NCI-H526 treated with DMSO at 0.1 percent for 48 hours (cell line): ENCODE data around the gene HFE.
"Not testable (repeated sequence)": the region's sequence is repeated elsewhere in the genome, so short reads cannot be mapped to it uniquely, and the experiment has no call there.

Source experiments
- DNase-seq: peaks from one replicate; lab custom pipeline; 2025; lab: John Stamatoyannopoulos, UW

Gene HFE

DNA sequence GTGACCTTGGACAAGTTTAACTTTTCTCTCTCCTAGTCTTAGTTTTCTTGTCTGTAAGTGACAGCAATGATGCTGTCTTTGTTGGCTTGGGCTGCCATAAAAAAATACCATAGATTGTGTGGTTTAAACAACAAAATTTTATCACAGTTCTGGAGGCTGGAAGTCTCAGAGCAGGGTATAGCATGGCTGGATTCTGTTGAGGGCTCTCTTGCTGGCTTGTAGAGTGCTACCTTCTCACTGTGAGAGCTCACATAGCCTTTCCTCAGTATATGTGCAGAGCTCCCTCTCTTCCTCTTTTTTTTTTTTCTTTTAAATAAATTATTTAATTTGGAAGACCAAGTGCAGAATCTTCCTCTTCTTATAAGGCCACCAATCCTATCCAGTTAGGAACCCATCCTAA, 26.3 kb downstream of the HFE start:
- DNase-seq: no peak

DNA sequence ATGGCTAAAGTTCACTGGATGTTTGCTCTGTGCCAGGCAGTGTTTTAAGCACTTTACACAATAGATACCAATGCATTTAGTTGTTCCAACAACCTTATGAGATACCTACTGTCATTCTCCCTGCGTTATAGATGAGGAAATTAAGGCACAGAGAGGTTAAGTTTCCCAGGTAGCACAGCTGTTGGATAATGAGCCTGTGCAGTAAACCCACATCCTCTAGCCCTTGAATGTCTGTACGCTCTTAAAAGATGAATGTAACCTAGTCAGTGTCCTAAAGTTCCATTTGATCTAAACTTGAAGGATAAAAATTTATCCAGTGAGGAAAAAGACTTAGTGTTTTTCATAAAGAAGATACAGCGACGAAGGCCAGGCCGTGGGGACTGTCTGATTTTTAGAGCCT, 28.0 kb downstream of the HFE start:
- no peak for DNase-seq

DNA sequence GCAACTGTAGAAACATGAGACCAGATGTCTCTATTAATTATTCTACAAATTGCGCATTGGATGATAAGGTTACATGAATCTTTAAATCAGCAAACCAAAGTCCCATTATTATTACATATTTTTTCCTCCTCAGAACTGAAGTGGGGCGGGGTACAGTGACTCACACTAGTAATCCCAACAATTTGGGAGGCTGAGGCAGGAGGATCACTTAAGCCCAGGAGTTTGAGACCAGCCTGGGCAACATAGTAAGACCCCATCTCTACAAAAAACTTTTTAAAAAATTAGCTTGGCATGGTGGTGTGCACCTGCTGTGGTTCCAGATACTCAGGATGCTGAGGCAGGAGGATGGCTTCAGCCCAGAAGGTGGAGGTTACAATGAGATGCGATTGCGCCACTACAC, 29.0 kb downstream of the HFE start:
- DNase-seq: no peak

DNA sequence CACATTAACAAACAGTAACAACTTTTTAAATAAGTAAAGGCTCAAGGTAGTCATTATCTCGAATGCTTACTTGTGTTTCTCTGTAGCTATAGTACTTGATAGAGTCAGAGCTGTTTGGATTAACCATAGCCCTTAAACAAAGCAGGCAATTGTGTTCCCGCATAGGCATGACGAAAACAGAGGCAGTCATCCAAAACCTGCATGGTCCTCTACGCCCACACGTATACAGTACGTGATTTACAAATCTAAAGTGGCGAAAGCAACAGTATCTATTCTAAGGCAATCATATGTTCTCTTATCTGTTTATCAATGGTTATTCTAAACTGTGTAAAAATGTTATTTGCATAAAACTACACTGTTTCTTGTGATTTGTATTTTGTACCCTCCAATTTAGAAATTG, 31.8 kb downstream of the HFE start:
- peak; percentile 94 for DNase-seq

DNA sequence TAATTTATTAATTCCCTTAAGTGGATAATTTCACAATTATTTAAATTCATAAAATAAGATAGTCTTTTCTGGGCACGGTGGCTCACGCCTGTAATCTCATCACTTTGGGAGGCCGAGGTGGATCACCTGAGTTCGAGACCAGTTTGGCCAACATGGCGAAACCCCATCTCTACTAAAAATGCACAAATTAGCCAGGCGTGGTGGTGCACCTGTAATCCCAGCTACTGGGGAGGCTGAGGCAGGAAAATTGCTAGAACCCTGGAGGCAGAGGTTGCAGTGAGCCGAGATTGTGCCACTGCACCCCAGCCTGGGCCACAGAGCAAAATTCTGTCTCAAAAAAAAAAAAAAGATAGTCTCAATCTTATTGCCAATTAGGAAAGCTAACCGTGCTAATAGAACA, 32.9 kb downstream of the HFE start:
- DNase-seq: not testable (repeated sequence)

DNA sequence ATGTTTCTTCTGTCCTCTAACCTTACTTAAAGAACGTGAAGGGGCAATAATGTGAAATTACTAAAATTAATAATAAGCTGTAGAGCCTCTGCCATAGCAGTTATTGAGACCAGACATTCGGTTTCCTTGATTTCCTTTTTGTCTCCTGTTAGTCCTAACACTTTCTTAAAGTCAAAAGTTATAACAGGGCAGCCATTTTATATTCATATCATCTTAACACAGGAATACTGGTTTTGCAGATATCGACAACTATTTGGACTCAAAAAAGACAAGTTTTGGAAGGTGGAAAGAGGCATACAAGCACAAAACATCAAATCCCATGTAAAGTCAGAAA, 33.5 kb downstream of the HFE start:
- no peak for DNase-seq

DNA sequence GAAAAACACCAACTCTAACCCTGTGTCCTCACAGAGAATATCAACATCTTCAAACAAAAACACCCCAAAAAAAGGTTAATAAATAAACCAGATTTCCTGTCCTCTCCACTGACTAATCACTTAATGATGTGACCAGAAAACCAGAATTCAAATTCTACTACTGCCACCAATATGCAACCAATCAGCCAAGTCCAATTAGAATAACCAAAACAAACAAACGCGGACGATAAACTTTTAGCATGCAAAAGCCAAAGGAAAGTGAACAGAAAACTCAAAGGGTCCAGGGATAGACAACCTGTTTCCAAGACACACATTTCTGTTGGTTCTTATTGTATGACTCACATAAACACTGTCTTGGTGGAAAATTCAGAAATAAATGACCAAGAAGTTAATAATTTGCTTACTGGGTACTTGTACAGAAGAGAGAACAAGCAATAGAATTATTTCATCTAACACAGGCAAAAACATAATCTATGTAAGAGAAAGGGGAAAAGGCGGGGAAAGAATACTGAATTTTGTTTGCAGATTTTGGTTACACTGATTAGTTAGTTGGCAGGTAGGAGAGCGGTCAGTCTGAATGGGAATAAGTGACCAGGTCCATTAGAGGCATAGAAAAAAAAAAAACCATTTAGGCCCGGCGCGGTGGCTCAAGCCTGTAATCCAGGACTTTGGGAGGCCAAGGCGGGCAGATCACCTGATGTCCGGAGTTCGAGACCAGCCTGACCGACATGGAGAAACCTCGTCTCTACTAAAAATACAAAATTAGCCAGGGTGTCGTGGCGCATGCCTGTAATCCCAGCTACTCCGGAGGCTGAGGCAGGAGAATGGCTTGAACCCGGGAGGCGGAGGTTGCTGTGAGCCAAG, 34.1 kb downstream of the HFE start:
- no peak for DNase-seq

DNA sequence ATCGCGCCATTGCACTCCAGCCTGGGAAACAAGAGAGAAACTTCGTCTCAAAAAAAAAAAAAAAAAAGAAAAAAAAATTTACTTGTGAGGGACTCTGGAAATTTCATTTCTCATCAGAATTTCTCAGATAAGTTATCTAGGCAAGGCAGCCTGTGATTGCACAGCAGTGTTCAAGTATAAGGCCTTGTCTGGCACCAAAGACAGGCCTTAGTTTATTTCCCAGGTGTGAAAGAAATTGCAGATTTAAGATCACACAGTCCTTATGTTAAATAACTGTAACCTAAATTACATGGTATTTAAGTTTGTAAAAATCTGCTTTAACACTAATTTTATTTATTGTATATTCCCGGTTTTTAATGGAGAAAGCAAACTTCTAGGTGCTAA, 34.8 kb downstream of the HFE start:
- DNase-seq: no peak

DNA sequence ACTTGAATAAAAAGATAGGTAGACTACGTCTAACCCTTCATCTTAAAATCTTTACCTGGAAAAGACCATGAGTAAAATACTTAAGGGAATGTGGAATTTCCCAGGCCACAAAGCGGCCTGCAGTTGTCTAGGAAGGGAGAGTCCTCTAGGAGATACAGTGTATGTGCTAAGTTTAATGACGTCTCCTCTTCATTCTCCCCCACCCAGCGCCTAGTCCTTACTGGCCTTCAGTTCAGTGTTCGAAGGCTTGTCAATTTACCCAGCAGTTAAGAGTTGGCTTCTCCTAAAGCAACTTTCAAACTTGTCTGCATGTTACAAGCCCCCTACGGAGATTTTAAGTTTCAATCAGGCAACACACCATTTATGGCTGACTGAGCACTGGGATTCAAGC, 35.2 kb downstream of the HFE start:
- DNase-seq: peak; percentile 50

DNA sequence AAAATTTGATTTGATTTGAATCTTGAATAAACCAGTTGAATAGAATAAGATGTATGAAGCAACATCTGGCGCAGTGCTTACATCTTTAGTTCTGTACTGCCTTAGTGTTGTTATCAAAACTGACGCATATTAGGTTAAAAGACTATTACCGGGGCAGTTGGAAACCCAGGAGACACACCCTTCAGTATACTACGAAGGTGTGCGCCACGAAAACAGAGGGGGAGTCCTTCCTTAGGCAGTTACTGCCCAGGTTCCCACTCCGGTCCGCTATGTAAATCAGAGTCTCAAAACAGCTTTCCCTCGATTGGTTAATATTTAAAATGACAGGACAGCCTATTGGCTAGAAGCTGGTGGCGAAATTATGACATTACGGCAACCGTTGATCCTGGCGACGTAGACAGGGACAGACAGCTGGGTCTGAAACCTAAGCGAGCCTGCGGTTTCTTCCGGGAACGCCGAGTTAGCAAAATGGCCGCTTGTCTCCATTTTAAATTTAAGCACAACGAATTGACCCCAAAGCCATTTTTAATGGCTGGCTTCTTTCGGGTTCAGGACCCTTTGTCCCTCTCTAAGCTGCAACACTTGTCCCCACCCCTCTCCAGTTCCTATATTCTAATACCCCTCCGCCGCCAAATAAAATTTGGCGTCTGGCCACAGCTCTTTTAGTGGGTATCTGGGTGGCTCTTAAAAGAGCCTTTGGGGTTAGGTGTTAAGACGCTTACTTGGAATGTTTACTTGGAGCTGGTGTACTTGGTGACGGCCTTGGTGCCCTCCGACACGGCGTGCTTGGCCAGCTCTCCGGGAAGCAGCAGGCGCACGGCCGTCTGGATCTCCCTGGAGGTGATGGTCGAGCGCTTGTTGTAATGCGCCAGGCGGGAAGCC, 35.8 kb downstream of the HFE start:
- peak; percentile 99 for DNase-seq

DNA sequence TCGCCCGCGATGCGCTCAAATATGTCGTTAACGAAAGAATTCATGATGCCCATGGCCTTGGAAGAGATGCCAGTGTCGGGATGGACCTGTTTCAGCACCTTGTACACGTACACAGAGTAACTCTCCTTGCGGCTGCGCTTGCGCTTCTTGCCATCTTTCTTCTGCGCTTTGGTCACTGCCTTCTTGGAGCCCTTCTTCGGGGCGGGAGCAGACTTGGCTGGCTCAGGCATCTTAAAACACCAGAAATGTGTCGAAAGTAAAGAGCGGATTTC, 36.4 kb downstream of the HFE start:
- DNase-seq: no peak

DNA sequence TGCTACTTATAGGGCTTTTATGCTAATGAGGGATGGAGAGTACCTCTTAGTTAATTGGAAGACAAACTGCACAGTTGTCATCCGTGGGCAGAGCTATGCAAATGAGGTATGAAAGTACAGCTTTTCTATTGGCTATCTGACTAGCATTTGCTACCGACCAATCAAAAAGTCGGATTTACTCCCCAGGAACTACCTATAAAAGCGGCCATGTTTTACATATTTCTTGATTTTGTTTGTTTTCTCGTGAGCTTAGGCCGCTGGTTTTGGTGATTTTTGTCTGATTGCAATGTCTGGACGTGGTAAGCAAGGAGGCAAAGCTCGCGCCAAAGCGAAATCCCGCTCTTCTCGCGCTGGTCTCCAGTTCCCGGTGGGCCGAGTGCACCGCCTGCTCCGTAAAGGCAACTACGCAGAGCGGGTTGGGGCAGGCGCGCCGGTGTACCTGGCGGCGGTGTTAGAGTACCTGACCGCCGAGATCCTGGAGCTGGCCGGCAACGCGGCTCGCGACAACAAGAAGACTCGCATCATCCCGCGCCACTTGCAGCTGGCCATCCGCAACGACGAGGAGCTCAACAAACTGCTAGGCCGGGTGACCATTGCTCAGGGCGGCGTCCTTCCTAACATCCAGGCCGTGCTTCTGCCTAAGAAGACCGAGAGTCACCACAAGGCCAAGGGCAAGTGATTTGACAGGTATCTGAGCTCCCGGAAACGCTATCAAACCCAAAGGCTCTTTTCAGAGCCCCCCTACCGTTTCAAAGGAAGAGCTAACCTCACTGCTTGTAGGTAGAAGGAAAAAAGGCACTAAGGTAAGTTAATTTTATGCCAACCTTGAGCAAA, 36.9 kb downstream of the HFE start:
- peak; percentile 99 for DNase-seq

DNA sequence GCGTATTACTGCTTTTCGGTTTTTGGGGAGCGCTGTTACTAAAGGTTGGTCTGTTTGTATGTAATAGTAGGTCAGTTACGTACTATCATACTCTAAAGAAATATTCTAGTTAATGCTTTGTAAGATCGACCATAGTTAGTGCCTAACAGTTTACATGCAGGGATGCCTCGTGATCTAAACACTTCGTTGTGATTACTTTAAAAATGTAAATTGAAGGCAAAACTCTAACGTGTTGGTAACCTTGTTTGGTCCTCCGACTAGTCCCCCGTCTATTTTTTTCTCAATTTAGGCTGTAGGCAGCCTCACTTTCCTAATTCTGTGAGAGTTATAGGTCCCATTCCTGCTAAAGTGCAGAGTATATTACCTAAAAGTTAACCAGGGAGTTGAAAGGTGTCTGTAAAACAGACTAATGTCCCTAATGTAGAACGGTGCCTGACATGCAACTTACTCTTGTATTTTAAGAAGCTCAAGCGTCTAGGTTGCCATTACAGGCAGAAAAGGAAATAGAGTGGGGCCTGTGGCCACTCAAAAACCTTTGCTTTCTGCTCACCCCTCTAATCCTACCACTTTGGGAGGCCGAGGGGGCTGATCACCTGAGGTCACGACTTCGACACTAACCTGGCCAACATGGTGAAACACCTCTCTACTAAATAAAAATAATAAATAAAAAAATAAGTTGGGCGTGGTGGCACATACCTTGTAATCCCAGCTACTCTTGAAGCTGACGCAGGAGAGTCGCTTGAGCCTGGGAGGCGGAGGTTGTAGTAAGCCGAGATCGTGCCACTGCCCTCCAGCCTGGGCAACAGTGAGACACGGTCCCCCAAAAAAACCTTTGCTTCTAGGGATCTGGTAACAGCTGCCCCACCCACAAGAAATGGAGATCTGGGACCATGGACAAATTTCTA, 37.8 kb downstream of the HFE start:
- DNase-seq: peak; percentile 52

DNA sequence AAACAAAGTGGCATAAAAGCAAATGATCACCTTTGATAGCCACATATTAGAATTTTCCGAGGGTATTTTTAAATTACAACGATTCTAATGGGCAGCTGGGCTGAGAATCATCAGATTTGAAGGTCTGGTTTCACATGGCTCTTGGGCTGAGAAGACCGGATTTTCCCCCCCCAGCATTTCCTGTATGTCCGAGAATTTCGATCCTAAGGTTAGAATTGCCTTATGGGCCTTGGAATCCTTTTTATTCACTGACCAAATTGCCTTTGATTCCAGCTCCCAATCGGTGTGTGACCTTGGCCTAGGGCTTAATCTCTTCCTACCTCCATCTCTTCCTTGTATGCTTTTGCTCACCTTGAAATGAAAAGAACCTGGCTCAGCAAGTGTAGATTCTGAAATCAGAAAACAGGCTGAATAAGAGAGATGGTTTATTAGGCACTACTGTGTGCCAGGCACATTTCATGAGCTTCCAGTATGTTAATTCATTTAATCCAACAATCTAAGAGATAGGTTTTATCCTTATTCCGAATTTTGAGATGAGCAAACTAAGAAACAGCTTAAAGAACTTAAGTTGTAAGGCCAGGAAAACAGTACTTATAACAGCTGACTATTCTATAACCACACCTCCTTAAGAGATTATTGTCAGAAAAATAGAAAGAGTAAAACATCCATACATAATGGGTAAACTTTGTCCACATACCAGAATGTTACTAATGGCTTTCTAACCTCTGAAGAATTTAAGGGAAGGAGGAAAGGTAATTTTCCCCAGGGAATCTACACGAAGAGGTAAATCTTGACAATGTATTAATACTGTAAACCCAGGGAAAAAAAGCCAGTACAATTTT, 39.4 kb downstream of the HFE start:
- no peak for DNase-seq

DNA sequence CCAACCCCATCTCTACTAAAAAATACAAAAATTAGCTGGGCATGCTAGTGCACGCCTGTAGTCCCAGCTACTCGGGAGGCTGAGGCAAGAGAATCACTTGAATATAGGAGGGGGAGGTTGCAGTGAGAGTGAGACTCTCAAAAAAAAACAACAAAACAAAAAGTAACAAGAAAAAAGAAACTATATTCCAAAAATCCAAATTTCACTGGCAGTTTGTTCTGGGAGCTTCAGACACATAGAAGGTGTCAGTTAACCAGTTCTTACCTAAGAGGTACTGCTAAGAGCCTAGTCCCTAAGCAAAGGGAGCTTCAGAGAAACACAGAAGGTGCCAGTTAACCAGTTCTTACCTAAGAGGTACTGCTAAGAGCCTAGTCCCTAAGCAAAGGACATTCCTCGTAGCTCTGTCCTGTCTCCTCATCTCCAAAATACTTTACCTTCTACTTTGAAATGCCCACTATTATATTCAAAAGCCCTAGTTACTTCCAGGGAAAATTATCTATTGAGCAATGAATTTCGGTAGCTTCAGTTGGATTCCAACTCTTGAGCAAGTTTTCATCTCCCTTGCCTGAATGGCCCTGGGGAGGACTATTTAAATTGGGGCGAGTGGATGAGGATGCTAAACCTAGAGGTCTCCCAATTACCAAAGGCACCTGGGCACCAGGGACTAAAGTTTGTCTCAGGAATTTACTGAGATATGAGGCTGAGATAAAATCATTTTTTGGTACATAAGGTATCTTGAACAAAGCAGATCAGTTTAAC, 41.0 kb downstream of the HFE start:
- no peak for DNase-seq

DNA sequence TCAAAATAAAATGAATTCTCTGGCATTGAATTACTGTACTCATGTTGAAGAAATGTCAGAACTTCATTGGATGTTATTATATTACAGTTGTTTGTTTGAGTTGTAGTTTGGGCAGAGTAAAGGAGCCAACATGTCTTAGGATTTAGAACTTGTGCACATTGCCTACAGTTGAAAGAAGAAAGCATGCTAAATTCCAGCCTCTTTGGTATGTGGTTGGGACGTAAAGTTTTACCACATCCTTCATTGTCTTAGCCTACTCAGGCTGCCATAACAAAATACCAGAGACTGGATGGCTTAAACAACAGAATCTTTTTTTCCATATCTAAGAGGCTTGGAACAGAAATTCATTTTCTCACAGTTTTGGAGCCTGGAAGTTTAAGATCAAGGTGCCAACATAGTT, 42.4 kb downstream of the HFE start:
- no peak for DNase-seq

DNA sequence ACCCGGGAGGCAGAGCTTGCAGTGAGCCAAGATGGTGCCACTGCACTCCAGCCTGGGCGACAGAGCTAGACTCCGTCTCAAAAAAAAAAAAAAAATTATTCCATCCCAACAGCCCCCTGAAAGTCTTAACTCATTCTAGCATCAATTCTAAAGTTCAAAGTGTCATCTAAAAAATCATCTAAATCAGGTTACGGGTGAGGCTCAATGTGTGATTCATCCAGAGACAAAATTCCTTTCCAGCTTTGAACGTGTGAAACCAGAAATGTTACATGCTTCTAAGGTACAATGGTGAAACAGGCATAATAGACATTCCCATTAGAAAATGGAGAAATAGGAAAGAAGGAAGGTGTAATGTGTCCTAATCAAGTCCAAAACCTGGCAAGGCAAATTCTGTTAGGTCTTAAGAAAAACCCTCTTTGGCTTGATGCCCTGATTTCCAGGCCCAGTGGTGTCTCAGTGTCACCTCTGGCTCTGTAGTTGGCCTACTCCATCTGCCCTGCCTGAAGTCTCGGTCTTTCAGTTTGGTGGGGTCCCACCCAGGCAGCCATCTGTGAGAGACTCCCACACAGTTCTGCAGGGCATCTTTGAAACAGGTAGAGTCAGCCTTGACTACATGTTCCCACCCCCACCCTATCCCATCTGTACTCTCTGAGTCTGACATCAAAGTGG, 43.5 kb downstream of the HFE start:
- DNase-seq: no peak

DNA sequence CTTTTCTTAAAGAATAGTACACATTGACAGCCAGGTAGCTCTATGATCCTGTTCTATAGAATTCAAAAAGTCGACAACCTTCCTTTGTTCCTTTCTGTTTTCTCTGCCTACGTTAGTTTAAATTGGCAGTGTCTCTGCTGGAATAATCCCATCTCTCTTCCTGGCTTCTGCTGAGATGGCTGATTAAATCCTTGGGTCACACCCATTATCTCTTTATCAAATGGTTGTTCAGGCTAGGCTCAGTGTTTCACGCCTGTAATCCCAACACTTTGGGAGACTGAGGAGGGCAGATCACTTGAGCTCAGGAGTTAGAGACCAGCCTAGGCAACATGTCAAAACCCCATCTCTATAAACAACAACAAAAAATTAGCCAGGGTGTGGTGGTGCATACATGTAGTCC, 44.4 kb downstream of the HFE start:
- DNase-seq: no peak

DNA sequence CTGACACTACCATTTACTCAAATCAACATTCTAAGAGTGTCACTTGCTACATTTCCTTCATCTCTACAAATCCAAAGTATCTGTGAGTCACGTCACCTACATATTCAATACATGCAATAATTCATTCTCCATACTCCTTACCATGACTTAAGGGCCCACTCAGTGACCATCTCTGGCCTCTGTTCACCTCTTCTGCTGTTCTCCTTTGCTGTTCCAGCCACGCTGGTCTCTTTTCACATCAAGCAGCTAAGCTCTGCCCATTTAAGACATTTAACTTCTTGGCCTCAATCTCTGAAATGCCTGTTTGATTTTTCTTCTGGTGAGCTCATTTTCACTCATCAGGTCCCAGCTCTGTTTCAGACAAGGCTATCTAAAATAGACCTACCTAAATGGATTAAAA, 46.5 kb downstream of the HFE start:
- no peak for DNase-seq

DNA sequence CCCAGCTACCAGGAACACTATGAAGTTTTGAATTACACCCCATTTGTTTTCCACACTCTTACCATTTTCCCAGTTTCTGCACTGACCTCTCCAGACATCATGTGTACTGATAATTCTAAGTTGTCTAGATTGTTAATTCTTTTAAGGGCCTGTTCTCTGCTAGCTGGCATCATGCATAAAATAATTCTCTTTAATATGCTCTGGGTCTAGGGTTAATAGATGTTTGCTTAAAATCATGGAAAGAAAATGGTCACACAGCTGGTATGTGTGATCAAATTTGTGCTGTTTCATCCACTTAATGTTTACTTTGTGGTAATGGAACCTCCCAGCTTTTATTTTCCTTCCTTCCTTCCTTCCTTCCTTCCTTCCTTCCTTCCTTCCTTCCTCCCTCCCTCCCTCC, 49.1 kb downstream of the HFE start:
- no peak for DNase-seq
